HL-60 (cell line): ENCODE results near the gene TTC31.

Experiments used
- GABPA ChIP-seq: IDR thresholded peaks from 2 replicates; pipeline ENCODE4 v1.6.1; 2012; ENCODE audit warnings: low read depth
- POLR2AphosphoS5 ChIP-seq: IDR thresholded peaks from 2 replicates; pipeline ENCODE4 v1.6.1; 2012; ENCODE audit warnings: low read depth
- REST ChIP-seq: IDR thresholded peaks from 2 replicates; pipeline ENCODE4 v1.6.1; 2012; ENCODE audit warnings: low read depth; ENCODE audit not compliant: insufficient replicate concordance
- TF ChIP-seq, protein P1 (sequence below): IDR thresholded peaks from one replicate; pipeline ENCODE4 v1.5.1; 2011; ENCODE audit warnings: low read length, control low read depth, inconsistent platforms; ENCODE audit not compliant: insufficient read depth

DNA sequence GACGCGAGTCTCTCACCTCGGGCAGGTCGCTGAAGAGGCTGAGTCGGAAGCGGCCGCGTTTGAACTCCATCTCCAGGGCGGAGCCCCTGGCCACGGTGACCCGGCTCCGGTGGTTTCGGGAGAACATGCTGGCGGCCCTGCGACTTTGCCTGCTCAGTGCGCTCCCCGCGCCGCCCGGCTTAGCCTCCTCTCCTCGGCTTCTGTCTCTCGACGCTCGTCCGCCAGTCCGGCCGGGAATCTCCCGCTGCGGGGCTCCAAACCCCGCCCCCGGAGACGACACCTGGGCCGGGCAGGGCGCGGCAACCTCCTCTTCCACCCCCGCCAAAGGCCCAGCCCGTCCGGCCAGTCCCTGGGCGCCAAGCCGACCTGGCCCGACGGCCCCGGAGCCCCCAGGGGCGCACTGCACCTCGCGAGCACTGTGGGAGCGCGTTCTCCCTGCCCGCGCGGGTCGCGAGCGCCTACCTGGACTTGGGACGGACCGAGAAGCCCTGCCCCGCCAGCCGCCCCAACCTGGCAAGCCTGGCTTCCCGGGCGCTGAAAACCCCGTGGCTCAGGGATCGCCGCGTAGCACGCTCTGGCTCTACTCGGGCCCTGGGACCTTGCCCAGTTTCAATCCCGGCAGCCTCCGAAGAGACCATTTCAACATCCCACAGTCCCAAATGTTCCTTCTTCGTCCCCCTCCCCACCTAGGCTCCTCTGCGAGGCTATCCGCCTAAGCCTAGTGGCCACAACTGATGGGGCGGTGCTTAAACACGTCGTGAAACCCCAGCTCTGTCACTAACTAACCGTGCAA is 41.0 kb upstream of the TTC31 start, which contains the start of gene RTKN:
- TF ChIP-seq, protein P1, sequence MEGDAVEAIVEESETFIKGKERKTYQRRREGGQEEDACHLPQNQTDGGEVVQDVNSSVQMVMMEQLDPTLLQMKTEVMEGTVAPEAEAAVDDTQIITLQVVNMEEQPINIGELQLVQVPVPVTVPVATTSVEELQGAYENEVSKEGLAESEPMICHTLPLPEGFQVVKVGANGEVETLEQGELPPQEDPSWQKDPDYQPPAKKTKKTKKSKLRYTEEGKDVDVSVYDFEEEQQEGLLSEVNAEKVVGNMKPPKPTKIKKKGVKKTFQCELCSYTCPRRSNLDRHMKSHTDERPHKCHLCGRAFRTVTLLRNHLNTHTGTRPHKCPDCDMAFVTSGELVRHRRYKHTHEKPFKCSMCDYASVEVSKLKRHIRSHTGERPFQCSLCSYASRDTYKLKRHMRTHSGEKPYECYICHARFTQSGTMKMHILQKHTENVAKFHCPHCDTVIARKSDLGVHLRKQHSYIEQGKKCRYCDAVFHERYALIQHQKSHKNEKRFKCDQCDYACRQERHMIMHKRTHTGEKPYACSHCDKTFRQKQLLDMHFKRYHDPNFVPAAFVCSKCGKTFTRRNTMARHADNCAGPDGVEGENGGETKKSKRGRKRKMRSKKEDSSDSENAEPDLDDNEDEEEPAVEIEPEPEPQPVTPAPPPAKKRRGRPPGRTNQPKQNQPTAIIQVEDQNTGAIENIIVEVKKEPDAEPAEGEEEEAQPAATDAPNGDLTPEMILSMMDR, result no peak
- TF ChIP-seq REST (no peak), POLR2AphosphoS5 (no peak), GABPA (no peak)
